GM18498 (cell line): ENCODE measurements around the gene TPPP3.

ENCODE experiments used
- ATAC-seq: cut with Tn5 transposase; IDR thresholded peaks from one replicate; pipeline ENCODE4 v1.9.1; 2021; ENCODE audit warnings: mild to moderate bottlenecking, moderate library complexity; ENCODE audit not compliant: unreplicated experiment

TPPP3 gene

DNA sequence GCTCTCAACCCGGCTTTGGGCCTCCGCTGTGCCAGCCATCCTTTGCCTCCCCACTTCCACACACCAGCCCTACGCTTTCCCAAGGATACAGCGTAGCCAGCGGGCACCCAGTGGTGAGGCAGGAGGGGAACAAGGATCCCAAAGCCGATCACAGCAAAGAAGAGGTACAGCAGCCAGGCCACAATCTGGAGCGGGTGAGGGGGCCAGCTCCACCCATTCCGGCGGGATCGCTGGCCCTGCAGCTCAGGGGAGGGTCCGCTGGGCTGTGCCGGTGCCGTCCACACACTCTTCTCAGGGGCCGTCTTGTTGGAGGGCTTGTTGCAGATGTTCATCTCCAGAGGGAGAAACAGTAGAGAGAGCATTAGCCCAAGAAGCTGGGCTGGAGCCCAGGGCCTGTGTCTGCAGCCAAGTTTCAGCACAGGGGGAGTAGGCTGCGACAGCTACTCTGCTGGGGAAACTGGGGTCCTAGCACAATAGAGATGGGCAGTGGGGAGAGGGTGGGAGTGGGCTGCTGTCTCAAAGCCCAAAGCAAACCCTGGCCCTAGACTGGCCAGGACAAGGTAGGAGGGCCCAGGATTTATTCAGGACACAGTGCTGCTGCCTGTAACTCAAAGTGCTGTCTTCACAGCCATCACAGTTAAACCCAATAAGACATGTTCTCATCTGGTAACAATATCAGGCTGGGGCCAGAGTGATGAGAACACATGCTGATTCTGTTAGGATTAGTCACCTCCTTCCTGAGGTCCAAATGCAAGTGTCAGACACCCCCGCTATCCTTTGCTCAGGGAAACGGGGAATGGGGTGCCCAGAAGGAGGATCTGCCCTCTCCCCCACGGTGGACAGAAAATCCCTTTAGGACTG is 13.0 kb upstream of the TPPP3 start:
- ATAC-seq, result no peak

DNA sequence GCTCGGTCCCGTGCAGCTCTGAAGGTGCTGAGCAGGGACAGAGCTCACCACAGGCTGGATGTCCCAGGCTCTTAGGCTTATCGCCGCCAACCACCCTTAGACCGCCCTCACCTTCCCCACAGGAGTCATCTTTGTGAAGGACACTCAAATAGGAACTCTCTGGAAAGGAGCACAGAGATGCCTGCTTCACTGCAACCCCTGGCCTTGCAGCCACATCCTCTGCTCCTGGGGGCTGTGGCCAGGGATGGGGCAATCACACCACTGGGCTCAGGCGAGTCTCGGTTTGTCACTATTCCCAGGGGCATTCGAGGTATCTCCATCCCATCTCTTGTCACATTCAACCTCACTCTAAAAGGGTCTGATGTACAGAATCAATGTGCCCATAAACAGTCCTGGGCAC is 12.0 kb upstream of the TPPP3 start:
- ATAC-seq, result no peak

DNA sequence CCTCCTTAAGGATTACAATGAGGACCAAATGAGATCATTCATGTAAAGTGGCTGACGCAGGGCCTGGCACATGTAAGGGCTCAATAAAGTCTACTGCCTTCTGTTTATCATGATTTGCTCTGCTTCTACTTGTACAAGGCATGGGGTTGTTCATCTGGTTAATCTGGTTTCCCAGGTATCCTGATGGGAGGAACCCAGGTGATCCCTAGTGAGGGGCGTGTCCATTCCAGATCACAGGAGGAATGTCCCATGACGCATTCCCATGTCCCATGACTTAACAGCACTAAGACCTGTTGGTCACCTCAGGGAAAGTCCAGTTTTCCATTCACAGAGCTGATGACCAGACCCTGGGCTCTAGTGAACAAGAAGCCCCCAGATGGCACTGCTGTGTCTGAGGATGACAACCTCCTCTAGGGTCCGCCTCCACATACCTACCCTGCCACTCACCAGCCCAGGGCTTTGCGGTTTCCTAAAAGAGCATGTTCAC is 11.5 kb upstream of the TPPP3 start:
- ATAC-seq, result no peak

DNA sequence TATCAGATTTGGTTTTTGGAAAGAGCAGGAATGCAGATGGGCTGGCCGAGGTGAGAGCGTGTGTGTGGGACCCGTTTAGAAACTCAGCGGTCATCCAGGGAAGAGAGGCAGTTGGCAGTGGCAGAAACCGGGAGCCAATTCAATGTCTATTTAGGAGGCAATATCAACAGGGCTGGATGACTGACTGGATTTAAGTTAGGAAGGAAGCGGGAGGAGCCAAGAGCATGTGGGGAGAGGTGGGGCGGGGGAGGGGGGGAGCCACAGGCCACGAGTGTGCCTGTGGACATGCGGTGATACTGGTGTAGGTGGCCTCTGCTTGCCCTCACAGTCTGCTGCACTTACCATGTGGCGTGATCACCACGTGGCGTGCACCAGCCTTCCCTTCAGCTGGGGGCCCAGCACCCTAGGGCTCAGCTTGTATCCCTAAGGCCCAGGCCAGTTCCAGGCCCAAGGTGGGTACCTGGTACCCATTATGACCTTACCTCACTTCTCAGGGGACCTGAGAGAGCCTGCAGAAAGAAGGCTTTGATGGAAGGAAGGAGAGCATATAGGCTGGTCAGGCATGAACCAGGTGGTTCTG is 10.8 kb upstream of the TPPP3 start:
- ATAC-seq, result no peak

DNA sequence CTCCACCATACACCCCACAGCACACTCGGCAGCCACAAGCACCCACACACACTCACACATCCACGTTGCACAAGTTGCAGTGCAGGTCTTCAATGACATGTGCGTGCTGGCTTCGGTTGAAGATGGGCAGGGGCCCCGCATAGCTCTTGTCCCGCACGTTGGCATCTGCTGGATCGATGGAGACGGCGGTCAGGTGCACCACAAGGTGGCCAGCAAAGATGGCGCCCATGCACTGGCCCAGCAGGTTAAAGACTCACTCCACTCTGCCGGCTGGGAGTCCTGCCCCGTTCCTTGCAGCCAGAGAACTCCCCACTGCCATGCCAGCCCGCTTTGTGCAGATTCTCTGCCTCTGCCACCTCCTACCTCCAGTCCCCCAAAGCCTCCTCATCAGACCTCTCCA is 7.6 kb upstream of the TPPP3 start:
- ATAC-seq, result no peak

DNA sequence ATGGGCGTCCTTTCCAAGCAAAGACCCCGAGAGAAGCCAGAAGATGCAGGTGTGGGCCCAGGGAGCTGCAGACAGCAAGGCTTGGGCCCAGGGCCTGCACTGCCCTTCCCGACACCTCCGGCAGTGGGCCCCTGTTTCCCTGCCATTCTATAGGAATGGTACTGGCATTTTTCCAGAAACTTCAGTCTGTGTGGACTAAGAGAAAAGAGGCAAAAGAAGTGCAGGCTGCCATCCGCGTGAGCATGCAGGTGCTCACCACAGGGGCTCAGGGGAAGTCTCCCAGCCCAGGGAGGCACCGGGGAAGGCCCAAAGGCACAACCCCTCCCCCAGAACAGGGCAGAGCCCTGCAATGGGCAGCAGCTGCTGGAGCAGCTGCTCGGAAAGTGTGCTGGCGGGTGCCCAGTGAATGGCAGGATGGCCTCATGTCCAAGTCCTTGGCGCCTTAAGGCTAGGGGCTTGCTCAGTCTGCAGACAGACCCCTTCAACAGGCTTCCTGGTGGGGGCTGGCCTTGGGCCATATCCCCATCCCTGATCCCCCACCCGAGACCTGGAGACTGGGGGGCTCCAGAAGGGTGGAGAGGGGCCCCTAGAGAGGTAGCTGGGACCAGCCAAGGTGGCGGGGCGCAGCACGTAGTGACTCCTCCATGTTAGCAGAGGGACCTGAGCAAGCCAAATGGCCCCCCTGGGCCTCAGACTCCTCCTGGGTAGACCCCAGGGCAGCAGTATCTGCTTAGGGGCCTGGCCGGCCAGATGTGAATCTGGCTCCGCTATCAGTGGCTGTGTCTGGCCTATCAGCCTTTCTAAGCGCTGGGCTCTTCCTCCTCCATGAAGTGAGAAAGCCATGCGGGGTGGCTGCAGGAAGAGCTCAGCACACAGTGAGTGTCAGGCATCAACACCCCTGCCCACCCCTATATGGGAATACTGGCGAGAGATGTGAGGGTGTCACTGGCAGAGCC is 6.7 kb upstream of the TPPP3 start:
- no peak for ATAC-seq

DNA sequence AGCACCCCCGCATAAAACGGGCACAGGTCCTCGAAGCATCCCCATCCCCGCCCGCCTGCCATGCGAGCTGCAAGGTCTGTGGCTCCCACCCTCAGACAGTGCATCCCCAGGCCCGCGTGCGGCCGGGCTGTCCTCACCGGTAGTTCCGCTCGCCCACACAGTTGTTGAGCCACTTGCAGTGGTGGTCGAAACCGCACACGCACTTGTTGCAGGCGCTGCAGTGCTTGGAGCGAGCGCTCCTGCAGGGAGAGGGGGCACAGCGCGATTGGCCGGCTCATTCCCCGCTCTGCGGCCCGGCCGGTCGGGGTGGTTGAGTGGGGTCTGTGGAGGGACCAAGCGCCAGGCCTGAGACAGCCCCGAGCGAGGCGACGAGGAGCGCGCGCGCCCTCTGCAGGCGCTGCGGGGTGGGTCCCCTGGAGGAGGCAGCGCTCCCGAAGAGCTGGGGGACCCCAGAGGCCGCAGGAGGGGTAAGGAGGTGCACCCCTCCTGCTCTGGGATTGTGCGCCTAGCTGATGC is 6.0 kb upstream of the TPPP3 start:
- no peak for ATAC-seq

DNA sequence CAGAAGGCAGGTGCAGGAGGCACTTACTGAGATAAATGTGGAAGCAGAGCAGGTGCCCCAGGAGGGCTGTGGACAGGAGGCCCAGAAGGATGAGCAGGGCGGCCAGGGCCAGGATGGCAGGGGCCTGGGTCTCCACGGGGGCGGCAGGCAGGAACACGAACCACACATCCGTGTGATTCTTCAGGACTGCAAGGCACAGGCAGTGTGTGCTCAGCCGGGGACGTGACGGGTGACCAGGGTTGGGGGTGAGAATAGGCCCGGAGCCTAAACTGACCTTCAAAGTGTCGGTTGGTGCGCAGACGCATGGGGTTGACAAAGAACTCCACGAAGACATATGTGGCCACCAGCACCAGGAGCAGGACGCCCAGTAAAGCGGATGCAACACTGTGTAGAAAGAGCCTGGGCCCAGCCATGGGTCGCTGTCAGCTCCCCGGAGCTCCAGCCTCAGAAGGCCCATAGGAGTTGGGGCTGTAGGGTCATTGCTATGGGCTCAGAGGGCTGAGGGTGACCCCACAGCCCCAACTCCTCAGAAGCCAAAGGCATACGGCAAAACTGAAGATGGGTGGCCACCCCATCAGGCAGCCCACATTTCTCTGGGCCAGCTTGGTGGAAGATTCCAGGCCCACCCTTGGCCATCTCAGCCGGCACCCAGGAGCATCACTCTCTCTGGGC is 5.4 kb upstream of the TPPP3 start:
- ATAC-seq, result no peak

DNA sequence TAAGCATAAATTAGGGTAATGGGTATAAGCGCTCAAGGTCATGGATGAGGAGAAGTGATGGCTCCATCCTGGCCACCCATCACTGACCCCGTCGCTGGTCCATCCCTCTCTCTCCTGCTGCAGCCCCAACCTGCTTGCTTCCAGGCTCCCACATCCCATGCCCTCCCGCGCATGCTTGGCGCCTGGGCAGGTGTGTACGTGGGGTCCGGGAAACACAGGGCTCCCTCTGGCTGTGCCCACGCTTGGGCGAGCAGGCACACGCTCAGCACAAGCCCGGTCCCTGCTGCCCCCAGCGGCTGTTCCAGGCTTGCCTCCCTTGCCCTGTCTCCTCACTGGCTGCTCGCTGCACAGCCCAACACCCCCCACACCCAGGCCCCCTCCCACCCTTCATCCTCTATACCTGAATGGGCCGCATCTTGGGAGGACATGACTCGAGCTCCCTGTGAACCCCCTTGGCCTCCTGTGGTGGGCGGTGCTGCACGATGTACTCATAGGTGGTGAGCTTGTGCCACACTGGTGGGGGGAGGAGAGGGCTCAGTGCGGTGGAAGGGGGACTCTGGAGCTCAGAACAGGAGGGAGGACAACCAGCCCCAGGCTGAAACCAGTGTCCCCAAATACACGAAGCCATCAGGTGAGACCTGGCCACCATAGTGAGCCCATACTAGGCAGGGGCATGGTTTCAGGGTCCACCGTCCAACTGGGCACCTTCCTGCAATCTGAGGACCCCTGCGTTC is 4.7 kb upstream of the TPPP3 start:
- no peak for ATAC-seq

DNA sequence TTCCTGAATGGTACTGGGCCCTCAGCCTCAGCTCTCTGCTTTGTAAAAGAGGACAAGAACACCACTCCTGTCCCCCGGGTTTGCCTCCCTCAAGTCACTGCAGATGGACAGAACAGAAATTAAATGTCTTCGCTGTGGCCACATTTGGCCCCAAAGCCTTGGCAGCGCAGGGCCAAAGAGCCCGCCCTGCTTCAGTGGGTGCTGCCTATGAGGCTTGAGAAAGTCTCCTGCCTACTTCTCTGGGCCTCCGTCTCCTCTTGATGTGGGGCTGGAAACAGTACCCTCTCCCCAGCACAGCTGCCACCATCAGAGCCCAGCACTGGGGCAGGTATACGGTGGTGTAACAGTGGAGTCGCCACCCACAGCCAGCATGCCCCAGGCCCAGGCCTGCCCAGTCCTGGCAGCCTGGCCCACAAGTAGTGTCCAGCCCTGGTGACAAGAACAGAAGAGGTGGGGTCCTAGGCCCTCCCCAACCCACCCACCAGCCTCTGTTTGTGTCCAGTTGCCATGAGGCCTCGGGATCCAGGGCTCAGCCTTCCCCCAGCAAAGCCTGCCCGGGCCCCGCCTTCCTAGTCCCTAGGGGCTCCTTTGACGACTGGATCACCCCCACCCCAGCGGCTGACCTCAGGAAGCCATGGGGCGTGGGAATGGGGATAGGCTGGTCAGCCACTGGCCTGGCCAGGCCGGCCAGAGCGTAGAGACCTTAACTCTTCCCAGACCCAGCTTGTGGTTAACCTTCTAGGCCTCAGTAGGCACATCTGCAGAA is 3.9 kb upstream of the TPPP3 start:
- no peak for ATAC-seq

DNA sequence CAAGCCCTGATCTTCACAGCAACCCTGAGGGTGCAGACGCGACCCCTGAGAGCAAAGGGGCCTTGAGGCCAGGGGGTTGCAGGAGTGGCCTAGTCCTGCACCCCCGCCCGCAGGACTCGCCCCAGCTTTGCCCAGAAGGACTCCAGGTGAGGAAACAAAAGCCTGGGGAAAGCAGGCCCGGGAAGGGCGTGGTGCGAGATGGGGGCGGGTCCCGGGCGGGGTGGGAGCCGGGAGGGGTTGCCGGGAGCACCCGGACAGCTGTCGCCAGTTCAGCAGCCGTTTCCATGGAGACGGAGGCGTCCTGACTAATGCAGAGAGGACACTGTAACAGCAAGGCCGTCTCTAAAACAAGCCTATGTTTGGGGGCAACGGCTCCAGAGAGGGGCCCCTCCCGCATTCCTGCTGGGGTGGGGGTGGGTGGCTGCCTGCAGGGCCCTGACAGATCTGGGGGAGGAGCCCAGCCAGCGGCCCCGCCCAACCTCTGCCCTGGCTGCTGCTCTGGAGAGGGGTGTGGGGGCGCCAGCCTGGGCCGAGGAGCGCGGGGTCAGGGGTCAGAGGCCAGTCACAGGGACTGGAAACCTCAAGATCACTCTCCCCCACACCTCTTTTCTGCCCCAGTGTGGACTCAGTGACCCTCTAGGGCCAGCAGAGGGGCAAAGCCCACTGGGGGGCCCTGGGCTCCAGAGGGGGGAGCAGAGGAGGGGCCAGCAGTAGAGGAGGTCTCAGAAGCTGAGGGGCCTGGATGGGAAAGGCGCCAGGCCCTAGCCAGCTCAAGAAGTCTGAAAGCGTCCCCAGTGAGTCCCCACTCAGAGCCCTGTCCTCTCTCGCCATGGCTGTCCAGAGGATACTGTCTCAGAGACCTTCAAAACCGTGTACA is 3.1 kb upstream of the TPPP3 start:
- ATAC-seq, result no peak

DNA sequence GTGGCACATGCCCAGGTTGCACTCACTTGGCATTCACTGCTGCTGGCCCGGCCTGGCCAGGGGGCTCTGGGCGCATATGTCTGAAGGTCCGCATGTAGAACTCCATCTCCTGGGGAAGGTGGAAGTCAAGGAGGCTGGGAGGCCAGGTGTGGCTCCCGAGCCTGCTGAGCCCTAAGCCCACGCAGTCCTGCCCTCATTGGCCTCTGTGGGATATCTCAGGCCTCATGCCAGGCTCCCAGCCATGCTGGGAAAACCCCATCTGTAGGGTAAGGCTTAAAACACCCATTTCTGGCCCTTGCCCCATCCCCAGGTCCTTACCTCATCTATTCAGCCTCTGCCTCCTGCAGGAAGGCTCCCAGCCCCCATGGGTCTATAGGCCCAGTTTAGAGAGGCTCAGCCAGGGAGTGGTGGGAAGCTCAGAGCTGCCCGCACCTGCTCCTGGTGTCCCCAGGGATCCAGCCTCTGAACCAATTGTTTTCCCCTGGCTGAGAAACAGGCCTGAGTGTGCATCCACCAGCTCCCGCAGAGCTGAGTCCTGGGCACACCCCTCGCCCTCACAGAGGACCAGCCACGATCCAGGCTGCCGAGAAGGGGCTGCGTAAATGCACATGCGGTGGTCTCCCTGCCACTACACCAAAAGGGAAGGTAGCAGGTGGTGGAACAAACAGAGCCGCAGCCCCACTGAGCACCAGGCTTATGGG is 2.3 kb upstream of the TPPP3 start:
- no peak for ATAC-seq

DNA sequence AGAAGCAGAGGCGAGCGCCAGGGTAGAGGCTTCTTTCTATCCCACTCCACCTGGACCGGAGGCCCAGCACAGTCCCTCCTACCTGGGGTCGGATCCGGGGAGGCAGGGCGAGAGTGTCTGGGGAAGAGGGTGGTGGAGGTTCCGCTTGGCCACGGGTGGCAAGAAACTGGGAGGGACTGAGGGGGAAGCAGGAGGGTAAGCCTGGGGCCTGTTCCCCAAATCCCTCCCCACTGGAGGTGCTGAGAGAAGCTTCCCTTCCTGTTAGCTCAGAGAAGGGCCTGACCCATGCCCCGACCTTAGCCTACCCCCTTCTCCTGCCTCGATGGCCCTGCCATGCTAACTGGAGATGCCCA is 1.8 kb upstream of the TPPP3 start:
- no peak for ATAC-seq

DNA sequence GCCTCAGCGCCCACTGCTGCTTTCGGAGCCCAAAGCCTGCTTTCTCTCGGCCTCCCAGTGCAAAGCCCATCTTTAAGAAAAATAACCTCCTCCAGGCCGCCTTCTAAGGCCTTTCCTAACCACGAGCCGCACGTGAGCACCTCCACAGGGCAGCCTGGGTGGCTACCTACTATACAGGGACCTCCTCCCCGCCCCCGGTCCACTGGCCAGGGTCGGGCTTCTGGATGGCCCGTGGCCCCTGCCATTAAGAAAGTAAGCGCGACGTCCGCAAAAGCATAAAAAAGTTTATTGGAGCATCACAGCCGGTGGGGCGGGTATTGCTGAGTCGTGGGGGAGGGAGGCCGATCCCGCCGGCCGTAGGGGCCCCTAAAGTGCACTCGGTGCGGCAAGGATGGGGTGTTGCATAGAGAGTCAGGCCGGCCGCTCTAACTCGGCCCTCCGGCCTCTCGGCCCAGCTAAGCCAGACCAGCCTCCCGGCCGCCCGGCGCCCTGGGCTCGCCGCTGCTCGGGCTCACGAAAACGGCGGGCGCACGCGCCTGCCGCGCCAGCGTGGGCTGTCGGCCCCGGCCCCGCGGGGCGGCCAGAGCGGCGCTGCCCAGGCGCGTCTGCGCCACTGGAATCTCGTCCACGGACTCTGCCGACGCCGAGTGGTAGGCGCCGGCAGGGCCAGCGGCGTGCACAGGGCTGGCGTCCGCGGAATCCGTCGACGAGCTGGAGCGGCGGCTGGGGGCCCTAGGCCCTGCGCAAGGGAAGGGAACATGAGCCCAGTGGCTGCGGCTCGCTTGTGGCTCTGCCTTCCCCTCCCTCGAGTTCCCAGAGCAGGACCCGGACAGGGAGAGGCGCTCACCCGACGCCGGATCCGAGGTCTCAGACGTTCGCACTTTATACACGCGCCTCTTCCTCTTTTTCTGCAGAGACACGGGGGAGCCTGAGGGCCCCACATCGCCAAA is 1.1 kb upstream of the TPPP3 start:
- ATAC-seq, result no peak

DNA sequence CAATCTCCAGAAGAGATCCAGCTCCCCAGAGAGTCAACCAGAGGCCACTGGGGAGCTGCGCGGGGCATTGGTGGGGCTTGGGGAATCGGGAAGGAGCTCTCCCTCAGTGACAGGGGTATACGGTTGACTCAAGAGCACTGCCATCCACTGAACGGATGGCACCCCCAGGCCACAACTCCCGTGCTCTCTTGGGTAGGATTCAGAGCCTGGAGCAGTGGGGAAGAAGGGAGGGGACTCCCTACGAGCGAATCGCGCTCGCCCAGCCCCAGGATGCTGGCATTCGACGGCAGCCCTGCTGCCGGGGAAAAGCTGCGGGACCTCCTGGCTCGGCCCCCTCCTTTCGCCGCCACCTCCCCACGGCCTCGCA is 473 bp upstream of the TPPP3 start:
- ATAC-seq, result no peak

DNA sequence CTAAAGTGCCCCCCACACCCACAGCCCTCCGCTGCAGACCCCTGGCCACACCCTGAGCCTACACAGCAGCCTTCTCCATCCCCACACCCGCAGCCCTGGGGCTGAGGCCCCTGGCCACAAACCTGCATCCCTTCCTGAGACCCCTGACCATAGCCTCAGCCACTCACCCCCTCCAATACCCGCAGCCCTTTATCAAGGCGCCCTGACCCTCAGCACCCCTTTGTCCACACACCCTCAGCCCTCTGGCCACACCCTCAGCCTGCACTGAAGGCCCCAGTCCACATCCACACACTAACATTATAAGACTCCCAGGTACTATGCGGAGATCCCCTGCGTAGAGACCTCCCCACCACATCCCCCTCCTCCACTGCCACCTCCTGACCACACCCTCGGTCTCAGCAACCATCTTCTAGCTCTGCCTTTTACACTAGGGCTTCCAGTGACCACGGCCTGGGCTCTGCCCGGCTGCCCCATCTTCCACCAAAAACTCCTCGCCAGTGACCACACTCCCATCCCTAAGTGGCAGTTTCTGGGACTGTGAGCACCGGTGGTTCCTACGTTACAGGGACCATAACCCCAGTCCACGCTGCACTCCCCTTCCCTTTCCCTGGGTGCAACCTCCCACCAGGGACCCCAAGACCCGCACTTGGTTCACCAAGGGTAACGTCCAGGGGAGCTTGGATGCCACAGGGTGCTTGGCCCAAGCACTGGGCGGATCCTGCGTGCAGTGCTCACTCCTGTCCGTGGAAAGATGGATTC is 818 bp downstream of the TPPP3 start:
- no peak for ATAC-seq
